Iris pigment epithelial cell (primary cell): ENCODE results near the gene ODAD4.
A peak's percentile ranks its signal among the peaks of the same experiment; 100 is the strongest.

Source experiments
- DNase-seq: peaks from one replicate; pipeline ENCODE4 v3.0.0-alpha.2; 2011; ENCODE audit warnings: low read depth

Gene ODAD4

GRCh38 chr17:41930009-41930832 is at the start of gene ODAD4:
Gene ODAD4, plus strand, starts transcription at chr17:41930617. Its CDS starts 107 bp downstream, at chr17:41930724.
- DNase-seq: peak; percentile 98

GRCh38 chr17:41882756-41883155 is 47.7 kb upstream of the ODAD4 start:
- DNase-seq: no peak

- no peak for DNase-seq
Measured at GRCh38 chr17:41885733-41886132, 44.7 kb upstream of the ODAD4 start.

- no peak for DNase-seq
Measured at GRCh38 chr17:41888332-41888965, 42.0 kb upstream of the ODAD4 start.

GRCh38 chr17:41891135-41892020 is 39.0 kb upstream of the ODAD4 start:
- DNase-seq: no peak

- no peak for DNase-seq
Measured at GRCh38 chr17:41892021-41892376, 38.4 kb upstream of the ODAD4 start.

- no peak for DNase-seq
Measured at GRCh38 chr17:41893384-41893783, 37.0 kb upstream of the ODAD4 start.

GRCh38 chr17:41894791-41895331 is 35.6 kb upstream of the ODAD4 start:
- peak; percentile 80 for DNase-seq

- no peak for DNase-seq
Measured at GRCh38 chr17:41895617-41896016, 34.8 kb upstream of the ODAD4 start.

GRCh38 chr17:41896726-41897125 is 33.7 kb upstream of the ODAD4 start:
- DNase-seq: no peak

GRCh38 chr17:41901646-41902045 is 28.8 kb upstream of the ODAD4 start:
- DNase-seq: no peak

GRCh38 chr17:41904242-41904841 is 26.1 kb upstream of the ODAD4 start:
- DNase-seq: no peak

- no peak for DNase-seq
Measured at GRCh38 chr17:41905172-41905571, 25.2 kb upstream of the ODAD4 start.

GRCh38 chr17:41906465-41907184 is 23.8 kb upstream of the ODAD4 start:
- no peak for DNase-seq

GRCh38 chr17:41907185-41907556 is 23.2 kb upstream of the ODAD4 start:
- DNase-seq: peak; percentile 78

GRCh38 chr17:41907633-41908539 is 22.5 kb upstream of the ODAD4 start:
- DNase-seq: peak; percentile 54

GRCh38 chr17:41909088-41909487 is 21.3 kb upstream of the ODAD4 start:
- DNase-seq: no peak

GRCh38 chr17:41910701-41911391 is 19.6 kb upstream of the ODAD4 start:
- peak; percentile 96 for DNase-seq

- peak; percentile 39 for DNase-seq
Measured at GRCh38 chr17:41912925-41913324, 17.5 kb upstream of the ODAD4 start.

- no peak for DNase-seq
Measured at GRCh38 chr17:41913798-41914197, 16.6 kb upstream of the ODAD4 start.
